ENCODE results near the gene CYTH2. TPM values are rescaled to one million over a fixed set of nuclear protein-coding genes. Genes with fewer than 3 reads are reported as not detected.
"Not testable (repeated sequence)": the region's sequence is repeated elsewhere in the genome, so short reads cannot be mapped to it uniquely, and the experiment has no call there.

CYTH2 gene
- total RNA-seq, 1 experiment from 2014 or later = 54.6 TPM

DNA sequence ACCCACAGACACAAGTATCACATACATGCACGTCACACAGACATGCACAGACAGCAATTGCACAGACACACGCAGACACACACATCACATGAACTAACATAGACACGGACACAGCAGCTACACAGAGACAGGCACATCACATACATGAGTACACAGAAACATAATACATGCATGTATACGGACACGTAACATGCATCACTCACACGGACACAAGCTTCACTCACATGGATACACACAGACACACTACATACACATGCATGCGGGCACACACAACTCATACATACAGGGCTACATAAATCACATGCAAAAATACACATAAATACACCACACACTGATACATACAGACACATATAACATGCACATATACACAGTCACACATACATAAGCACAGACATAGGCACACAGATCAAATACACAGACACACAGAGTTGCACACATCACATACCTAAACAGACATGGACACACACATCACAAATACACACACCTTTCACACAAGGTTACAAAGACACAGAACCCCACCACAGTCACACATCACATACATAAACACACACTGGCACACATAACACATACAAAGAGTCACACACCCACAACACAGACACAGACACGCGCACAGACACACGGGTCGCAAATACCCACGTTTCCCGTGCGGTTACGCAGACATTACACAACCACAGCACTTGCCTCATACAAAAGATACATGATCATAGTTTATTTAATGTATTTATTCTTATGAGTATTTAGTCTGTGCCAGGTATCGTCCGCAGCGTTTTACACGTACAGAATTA is 43.5 kb downstream of the CYTH2 start:
- H3K4me1 ChIP-seq (replicated peaks) = 0 out of 2 replicates have a peak, but pooled peaks cover 3% of the 10 kb centered on the region

DNA sequence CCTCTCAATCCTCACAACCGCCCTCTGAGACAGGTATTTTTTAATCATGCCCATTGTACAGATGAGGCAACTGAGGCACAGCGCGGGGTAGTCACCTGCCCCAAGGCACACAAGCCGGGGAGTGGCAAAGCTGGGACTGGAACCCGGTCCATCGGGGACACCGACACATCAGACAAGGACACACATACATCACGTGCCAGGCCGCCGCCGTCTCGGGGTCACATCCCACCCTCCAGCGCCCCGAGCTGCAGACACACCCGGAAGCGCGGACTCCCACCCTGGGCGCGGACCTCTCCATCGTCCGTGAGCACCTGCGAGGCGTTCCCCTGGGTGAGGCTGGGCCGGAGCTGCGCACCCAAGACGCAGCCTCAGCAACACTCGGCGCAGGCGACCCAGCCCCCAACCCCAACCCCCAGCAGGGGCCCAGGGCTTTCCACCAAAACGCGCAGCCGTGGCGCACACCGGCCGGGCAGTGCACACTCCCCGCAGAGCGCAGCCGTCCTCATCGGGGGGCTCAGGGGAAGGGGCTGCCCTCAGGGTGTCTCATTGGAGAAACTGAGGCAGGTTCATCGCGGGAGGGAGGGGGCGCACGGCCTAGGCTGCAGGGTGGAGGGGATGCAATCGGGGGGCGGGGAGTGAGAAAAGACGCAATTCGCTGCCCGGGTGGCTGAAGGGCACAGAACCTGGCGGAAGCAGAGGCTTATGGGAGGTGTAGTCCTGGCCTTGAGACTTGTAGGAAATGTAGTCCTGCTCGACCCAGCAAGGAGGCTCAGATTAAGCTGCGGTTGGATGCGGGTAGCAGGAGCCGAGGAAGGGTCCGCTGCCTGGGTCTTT is 44.3 kb downstream of the CYTH2 start:
- Histone ChIP-seq H3K4me3 (peak overlapping the region; percentile 19), H3K27me3 (replicated peaks) (peaks cover 37% of the 10 kb centered on the region), H3K36me3 (no peaks in the 10 kb centered on the region), H3K4me1 (replicated peaks) (0 out of 2 replicates have a peak, but pooled peaks cover 3% of the 10 kb centered on the region), H3K9me3 (replicated peaks) (0 out of 2 replicates have a peak, but pooled peaks cover 2% of the 10 kb centered on the region), H3K27ac (no peak overlapping the region)
- no peak for DNase-seq (ENCODE audit: low read depth in 1 of 2, low spot score in 2 of 2)

More for the DNA sequence above, 43.5 kb downstream of the CYTH2 start:
- Histone ChIP-seq H3K27me3 (replicated peaks) (peaks cover 38% of the 10 kb centered on the region), H3K27ac (no peak overlapping the region), H3K4me3 (no peak overlapping the region), H3K9me3 (replicated peaks) (0 out of 2 replicates have a peak, but pooled peaks cover 2% of the 10 kb centered on the region), H3K36me3 (no peaks in the 10 kb centered on the region)
- DNase-seq (ENCODE audit: low read depth in 1 of 2, low spot score in 2 of 2) = no peak

DNA sequence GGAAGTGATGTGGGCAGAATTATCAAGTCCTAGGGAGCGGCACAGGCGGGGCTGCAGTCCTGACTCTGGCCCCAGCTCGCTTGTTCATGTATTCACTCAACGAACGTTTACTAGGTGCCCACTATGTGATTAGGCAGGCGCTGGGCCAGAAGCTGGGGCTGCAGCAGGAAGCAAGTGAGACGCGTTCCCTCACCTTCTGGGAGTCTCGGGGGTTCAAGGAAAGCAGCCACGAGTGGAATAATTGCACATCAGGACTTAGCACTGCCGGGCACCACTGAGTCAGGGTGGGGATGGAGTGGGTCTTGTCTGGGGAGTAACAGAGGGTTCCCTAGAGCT is 44.9 kb downstream of the CYTH2 start:
- H3K27me3 ChIP-seq (replicated peaks) = peaks cover 37% of the 10 kb centered on the region
- H3K4me3 ChIP-seq = no peak overlapping the region
- H3K9me3 ChIP-seq (replicated peaks) = 0 out of 2 replicates have a peak, but pooled peaks cover 2% of the 10 kb centered on the region
- H3K36me3 ChIP-seq = no peaks in the 10 kb centered on the region
- DNase-seq (ENCODE audit: low read depth in 1 of 2, low spot score in 2 of 2) = no peak
- H3K4me1 ChIP-seq (replicated peaks) = 0 out of 2 replicates have a peak, but pooled peaks cover 3% of the 10 kb centered on the region
- H3K27ac ChIP-seq = no peak overlapping the region

DNA sequence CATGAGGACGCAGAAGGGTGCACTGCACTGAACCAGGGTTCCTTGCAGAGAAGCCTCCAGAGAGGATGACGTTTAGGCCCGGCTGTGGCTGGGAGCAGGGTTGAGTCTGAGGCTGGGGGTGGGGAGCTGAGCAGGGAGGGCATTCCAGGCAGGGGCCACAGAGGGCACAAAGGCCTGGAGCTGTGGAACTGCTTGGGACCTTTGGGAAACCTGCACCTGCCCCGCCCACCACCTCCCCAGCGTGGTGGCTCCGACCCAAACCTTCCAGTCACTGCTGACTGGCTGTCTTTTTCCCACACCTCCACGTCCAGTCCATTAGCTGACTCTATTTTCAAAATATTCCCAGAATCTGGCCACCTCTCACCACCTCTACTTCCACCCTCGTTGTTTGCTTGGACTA is 47.4 kb downstream of the CYTH2 start:
- 0 out of 2 replicates have a peak, but pooled peaks cover 2% of the 10 kb centered on the region for H3K9me3 ChIP-seq (replicated peaks)

DNA sequence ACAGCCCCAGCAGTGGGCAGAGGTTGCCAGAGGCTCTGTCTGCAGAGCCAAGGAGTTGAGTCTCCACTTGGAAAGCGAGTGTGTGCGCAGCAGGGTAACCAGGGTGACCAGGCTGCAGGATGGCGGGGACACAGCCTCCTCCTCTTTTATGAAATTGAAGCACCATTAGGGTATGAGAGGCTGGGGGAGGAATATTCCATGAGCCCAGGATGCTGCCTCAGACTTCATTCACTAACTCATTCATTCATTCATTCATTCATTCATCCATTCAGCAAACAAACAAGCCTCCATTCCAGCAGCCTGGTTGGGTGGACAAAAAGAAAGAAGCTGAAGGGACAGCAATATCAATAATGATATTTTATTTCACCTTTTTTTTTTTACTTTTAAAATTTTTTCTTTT is 49.0 kb downstream of the CYTH2 start:
- DNase-seq (ENCODE audit: low read depth in 1 of 2, low spot score in 2 of 2) = no peak
- peaks cover 9% of the 10 kb centered on the region for H3K27me3 ChIP-seq (replicated peaks)
- H3K4me3 ChIP-seq = no peak overlapping the region
- no peaks in the 10 kb centered on the region for H3K36me3 ChIP-seq
- H3K4me1 ChIP-seq (replicated peaks) = 0 out of 2 replicates have a peak, but pooled peaks cover 3% of the 10 kb centered on the region
- no peaks in the 10 kb centered on the region for H3K9me3 ChIP-seq (replicated peaks)
- no peak overlapping the region for H3K27ac ChIP-seq

More for the DNA sequence above, 47.4 kb downstream of the CYTH2 start:
- H3K36me3 ChIP-seq = no peaks in the 10 kb centered on the region
- H3K4me1 ChIP-seq (replicated peaks) = 0 out of 2 replicates have a peak, but pooled peaks cover 3% of the 10 kb centered on the region
- DNase-seq (ENCODE audit: low read depth in 1 of 2, low spot score in 2 of 2) = no peak
- no peak overlapping the region for H3K27ac ChIP-seq
- no peak overlapping the region for H3K4me3 ChIP-seq
- peaks cover 21% of the 10 kb centered on the region for H3K27me3 ChIP-seq (replicated peaks)

DNA sequence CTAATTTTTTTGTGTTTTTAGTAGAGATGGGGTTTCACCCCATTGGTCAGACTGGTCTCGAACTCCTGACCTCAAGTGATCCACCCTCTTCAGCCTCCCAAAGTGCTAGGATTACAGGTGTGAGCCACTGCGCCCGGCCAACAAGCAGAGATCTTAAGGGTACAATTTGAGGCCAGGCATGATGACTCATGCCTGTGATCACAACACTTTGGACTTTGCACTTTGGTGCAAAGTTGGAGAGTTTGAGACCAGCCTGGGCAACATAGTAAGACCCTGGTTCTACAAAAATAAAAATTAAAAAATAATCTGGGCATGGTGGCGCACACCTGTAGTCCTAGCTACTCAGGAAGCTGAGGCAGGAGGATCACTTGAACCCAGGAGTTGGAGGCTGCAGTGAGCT is 50.3 kb downstream of the CYTH2 start:
- H3K27ac ChIP-seq; H3K27me3 ChIP-seq (replicated peaks); H3K4me1 ChIP-seq (replicated peaks); H3K9me3 ChIP-seq (replicated peaks); DNase-seq (ENCODE audit: low read depth in 1 of 2, low spot score in 2 of 2); H3K36me3 ChIP-seq; H3K4me3 ChIP-seq: not testable (repeated sequence)

DNA sequence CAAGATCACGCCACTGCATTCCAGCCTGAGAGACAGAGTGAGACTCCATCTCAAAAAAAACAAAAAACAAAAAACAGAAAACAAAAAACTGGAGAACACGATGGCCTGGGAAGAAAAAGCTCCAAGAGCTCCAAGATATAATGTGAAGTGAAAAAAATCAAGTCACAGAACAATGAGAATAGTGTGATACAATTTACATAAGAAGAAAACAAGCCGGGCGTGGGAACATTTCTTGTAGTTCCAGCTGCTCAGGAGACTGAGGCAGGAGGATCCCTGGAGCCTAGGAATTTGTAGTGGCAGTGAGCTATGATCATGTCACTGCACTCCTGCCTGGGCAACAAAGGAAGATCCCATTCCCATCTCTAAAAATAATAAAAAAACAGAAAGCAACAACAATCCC is 51.0 kb downstream of the CYTH2 start:
- DNase-seq (ENCODE audit: low read depth in 1 of 2, low spot score in 2 of 2) = no peak
- Histone ChIP-seq H3K27me3 (replicated peaks) (no peaks in the 10 kb centered on the region), H3K27ac (no peak overlapping the region), H3K36me3 (no peaks in the 10 kb centered on the region), H3K9me3 (replicated peaks) (peaks cover 2% of the 10 kb centered on the region; the same call in 1 of the 2 replicates), H3K4me3 (no peak overlapping the region), H3K4me1 (replicated peaks) (no peaks in the 10 kb centered on the region)

DNA sequence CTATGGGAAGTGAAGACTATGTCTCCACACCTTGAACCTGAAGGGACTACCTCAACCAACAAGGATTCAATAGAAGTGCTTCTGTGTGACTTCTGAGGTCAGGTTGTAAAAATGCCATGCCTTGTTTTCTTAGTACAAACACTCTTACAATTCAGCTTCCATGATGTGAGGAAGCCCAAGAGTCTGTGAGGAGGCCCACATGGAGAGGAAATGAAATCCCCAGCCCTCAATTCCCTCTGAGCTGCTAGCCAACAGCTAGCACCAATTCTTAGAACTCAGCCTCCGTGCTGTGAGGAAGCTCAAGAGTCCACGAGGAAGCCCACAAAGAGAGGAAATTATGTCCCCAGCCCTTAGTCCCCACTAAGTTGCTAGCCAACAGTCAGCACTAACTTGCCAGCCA is 55.1 kb downstream of the CYTH2 start:
- no peak for DNase-seq (ENCODE audit: low read depth in 1 of 2, low spot score in 2 of 2)
- no peaks in the 10 kb centered on the region for H3K36me3 ChIP-seq
- no peak overlapping the region for H3K4me3 ChIP-seq
- H3K9me3 ChIP-seq (replicated peaks) = peaks cover 12% of the 10 kb centered on the region
- H3K27me3 ChIP-seq (replicated peaks) = no peaks in the 10 kb centered on the region
- H3K4me1 ChIP-seq (replicated peaks) = no peaks in the 10 kb centered on the region
- H3K27ac ChIP-seq = no peak overlapping the region

DNA sequence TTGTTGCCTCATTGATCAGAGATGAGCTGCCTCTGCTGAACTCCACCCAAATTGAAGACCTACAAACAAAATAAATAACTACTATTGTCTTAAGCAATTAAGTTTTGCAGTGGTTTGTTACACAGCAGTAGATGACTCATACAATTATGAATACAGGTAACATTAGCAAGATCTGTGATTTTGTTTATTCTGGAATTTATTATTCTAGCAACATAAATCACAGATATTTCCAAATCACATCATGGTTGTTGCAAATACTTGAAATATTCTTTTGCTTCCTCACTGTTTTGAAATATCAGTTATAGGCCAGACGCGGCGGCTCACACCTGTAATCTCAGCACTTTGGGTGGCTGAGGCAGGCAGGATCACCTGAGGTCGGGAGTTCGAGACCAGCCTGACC is 55.6 kb downstream of the CYTH2 start:
- Histone ChIP-seq H3K4me3 (no peak overlapping the region), H3K4me1 (replicated peaks) (no peaks in the 10 kb centered on the region), H3K27ac (no peak overlapping the region), H3K27me3 (replicated peaks) (no peaks in the 10 kb centered on the region), H3K9me3 (replicated peaks) (peaks cover 14% of the 10 kb centered on the region), H3K36me3 (no peaks in the 10 kb centered on the region)
- DNase-seq (ENCODE audit: low read depth in 1 of 2, low spot score in 2 of 2) = no peak

DNA sequence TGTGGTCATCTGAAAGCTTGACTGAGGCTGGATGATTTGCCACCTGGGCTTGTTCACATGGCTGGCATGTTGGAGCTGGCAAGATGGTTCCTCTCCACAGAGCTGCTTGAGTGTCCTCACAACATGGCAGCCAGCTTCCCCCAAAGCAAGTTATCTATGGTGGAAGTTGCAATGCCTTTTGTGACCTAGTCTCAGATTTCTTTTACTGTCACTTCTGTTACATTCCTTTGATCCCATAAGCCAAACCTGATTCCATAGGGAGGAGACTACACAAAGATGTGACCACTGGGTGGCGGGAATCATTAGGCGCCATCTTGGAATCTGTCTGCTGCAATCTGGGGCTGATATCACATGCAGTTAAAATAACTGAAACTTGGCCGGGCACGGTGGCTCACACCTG is 60.0 kb downstream of the CYTH2 start:
- H3K27ac ChIP-seq = no peak overlapping the region
- DNase-seq (ENCODE audit: low read depth in 1 of 2, low spot score in 2 of 2) = no peak
- peaks cover 6% of the 10 kb centered on the region for H3K4me1 ChIP-seq (replicated peaks)
- no peaks in the 10 kb centered on the region for H3K27me3 ChIP-seq (replicated peaks)
- H3K36me3 ChIP-seq = no peaks in the 10 kb centered on the region
- H3K9me3 ChIP-seq (replicated peaks) = peaks cover 14% of the 10 kb centered on the region
- no peak overlapping the region for H3K4me3 ChIP-seq

DNA sequence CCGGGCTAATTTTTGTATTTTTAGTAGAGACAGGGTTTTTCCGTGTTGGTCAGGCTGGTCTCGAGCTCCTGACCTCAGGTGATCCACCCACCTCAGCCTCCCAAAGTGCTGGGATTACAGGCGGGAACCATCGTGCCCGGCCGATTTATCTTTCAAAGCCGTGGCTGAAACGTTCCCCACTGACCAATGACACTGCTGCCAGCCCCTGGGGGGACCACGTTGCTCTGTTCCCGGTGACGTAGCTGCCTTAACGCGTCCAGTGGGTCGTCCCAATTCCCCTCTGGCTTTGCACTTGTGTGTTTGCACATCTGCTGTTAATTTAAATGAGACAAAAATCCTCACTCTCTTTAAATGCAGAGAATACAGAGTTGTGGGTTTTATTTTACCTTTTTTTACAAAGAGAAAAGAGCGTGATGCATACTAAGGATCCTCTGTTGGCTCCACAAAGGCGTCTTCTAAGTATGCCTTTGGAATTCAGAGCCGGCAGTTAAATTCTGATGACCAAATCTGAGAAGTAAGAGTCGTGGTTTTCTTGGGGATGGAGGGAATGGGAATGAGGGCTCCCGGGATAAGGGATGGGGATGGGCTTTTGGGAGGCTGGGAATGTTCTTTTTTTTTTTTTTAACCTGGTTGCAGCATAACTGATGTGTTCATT is 61.0 kb downstream of the CYTH2 start:
- Histone ChIP-seq H3K36me3 (no peaks in the 10 kb centered on the region), H3K9me3 (replicated peaks) (peaks cover 12% of the 10 kb centered on the region; the same call in 1 of the 2 replicates), H3K4me1 (replicated peaks) (peaks cover 6% of the 10 kb centered on the region), H3K4me3 (no peak overlapping the region), H3K27ac (no peak overlapping the region), H3K27me3 (replicated peaks) (no peaks in the 10 kb centered on the region)
- DNase-seq (ENCODE audit: low read depth in 1 of 2, low spot score in 2 of 2) = no peak

DNA sequence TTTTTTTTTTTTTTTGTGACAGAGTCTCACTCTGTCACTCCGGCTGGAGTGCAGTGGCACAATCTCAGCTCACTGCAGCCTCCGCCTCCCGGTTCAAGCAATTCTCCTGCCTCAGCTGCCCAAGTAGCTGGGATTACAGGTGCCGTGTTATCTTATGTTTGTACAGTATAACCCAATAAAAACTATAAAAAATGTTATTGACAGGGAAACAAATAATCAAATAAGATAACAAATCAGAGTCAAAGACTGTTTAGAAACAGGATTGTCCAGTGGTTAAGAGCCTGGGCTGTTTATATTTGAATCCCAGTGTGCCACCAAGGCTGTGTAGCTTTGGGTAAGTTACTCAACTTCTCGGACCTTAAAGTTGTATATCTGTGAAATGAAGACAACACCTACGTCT is 61.6 kb downstream of the CYTH2 start:
- H3K9me3 ChIP-seq (replicated peaks) = peaks cover 12% of the 10 kb centered on the region; the same call in 1 of the 2 replicates
- no peaks in the 10 kb centered on the region for H3K27me3 ChIP-seq (replicated peaks)
- H3K36me3 ChIP-seq = no peaks in the 10 kb centered on the region
- H3K4me3 ChIP-seq = no peak overlapping the region
- no peak for DNase-seq (ENCODE audit: low read depth in 1 of 2, low spot score in 2 of 2)
- H3K4me1 ChIP-seq (replicated peaks) = peaks cover 6% of the 10 kb centered on the region
- no peak overlapping the region for H3K27ac ChIP-seq

Data from SJSA1 (cell line).